ENCODE results near the gene TM7SF2. TPM values are rescaled to one million over a fixed set of nuclear protein-coding genes. Genes with fewer than 3 reads are reported as not detected.

Gene TM7SF2
- total and polyA plus RNA-seq, 2 of the 13 experiments (the other 11 are each of a cell fraction or from before 2014, with no cell fraction given): 56.0 to 66.9 TPM

DNA sequence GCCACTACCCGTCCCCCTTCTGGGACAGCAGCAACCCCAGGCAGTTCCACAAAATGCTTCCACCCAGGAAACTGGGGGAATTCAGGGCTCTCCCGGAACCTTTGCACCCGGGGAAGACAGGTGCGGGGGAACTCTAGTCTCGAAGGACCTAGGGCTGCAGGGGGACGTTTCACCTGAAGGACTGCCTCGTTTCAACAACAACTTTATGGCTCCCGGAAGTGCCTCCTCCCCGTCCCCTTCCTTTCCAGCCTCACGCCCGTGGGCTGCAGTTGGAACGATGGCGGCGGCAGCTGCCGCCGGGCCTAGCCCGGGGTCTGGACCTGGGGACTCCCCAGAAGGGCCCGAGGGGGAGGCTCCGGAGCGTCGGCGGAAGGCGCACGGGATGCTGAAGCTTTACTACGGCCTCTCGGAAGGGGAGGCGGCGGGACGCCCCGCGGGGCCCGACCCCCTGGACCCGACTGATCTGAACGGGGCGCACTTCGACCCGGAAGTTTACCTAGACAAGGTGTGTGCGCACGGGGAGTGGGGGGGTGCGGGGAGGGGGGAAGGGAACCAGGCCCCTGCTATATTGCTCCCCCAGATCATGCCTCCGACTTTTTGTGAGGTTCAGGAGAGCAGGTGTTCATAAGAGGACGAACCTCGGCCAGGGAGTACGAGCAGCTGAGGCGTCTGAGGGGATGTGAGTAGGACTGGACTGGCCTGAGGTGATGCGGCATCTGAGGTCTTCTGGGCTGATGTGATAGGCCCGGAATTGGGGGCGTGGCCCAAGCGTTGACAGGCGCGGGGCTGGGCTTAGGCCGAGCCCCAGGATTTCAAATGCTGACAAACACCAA lies 15.5 kb upstream of the TM7SF2 start, which contains the start of gene VPS51 (continued):
- TF ChIP-seq DNMT1 (CRISPR knock-in tag; IDR thresholded peaks at IDR 0.05) (no peak; the same call in 1 of the 2 replicates), ZNF770 (CRISPR knock-in tag; IDR thresholded peaks at IDR 0.05) (peak; percentile 68), SUZ12 (IDR thresholded peaks at IDR 0.05; ENCODE audit: low read depth, low read length) (no peak), NONO (IDR thresholded peaks at IDR 0.05) (no peak), NONO (CRISPR knock-in tag; conservative IDR thresholded peaks at IDR 0.05) (peak; percentile 64), NCOA5 (CRISPR knock-in tag; IDR thresholded peaks at IDR 0.05) (no peak; the same call in 1 of the 2 replicates), IKZF4 (CRISPR knock-in tag; IDR thresholded peaks at IDR 0.05; ENCODE audit: borderline replicate concordance, low read depth, not compliant biosample characterization) (no peak), SMAD1 (CRISPR knock-in tag; IDR thresholded peaks at IDR 0.05; ENCODE audit: borderline replicate concordance, low read depth) (no peak), KLF13 (CRISPR knock-in tag; IDR thresholded peaks at IDR 0.05) (no peak; the same call in 1 of the 2 replicates), MAFK (conservative IDR thresholded peaks at IDR 0.05 in 1 of 2, IDR thresholded peaks at IDR 0.05 in 1 of 2; ENCODE audit: low read length in 2 of 2) (no peak), ZMAT3 (CRISPR knock-in tag; conservative IDR thresholded peaks at IDR 0.05) (peak; percentile 75), ZZZ3 (CRISPR knock-in tag; IDR thresholded peaks at IDR 0.05; ENCODE audit: borderline replicate concordance) (peak; percentile 72; the same call in 1 of the 2 replicates), ARID3A (IDR thresholded peaks at IDR 0.05; ENCODE audit: low read depth, low read length) (0 out of 2 replicates have a peak, but pooled peaks have one; percentile 37), ZSCAN22 (CRISPR knock-in tag; IDR thresholded peaks at IDR 0.05) (peak; percentile 91), ESRRA (CRISPR knock-in tag; IDR thresholded peaks at IDR 0.05; ENCODE audit: low read depth) (peak; percentile 81), SKI (IDR thresholded peaks at IDR 0.05; ENCODE audit: partially characterized antibody) (peak; percentile 34)
- TF ChIP-seq, protein P1, sequence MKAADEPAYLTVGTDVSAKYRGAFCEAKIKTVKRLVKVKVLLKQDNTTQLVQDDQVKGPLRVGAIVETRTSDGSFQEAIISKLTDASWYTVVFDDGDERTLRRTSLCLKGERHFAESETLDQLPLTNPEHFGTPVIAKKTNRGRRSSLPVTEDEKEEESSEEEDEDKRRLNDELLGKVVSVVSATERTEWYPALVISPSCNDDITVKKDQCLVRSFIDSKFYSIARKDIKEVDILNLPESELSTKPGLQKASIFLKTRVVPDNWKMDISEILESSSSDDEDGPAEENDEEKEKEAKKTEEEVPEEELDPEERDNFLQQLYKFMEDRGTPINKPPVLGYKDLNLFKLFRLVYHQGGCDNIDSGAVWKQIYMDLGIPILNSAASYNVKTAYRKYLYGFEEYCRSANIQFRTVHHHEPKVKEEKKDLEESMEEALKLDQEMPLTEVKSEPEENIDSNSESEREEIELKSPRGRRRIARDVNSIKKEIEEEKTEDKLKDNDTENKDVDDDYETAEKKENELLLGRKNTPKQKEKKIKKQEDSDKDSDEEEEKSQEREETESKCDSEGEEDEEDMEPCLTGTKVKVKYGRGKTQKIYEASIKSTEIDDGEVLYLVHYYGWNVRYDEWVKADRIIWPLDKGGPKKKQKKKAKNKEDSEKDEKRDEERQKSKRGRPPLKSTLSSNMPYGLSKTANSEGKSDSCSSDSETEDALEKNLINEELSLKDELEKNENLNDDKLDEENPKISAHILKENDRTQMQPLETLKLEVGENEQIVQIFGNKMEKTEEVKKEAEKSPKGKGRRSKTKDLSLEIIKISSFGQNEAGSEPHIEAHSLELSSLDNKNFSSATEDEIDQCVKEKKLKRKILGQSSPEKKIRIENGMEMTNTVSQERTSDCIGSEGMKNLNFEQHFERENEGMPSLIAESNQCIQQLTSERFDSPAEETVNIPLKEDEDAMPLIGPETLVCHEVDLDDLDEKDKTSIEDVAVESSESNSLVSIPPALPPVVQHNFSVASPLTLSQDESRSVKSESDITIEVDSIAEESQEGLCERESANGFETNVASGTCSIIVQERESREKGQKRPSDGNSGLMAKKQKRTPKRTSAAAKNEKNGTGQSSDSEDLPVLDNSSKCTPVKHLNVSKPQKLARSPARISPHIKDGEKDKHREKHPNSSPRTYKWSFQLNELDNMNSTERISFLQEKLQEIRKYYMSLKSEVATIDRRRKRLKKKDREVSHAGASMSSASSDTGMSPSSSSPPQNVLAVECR (CRISPR knock-in tag; IDR thresholded peaks at IDR 0.05; ENCODE audit: borderline replicate concordance): peak; percentile 87
- TF ChIP-seq, protein P2, sequence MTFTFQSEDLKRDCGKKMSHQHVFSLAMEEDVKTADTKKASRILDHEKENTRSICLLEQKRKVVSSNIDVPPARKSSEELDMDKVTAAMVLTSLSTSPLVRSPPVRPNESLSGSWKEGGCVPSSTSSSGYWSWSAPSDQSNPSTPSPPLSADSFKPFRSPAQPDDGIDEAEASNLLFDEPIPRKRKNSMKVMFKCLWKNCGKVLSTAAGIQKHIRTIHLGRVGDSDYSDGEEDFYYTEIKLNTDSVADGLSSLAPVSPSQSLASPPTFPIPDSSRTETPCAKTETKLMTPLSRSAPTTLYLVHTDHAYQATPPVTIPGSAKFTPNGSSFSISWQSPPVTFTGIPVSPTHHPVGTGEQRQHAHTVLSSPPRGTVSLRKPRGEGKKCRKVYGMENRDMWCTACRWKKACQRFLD (CRISPR knock-in tag; IDR thresholded peaks at IDR 0.05; ENCODE audit: borderline replicate concordance): no peak

All from HepG2 (cell line).